Measurements from ENCODE around the gene AMBP. TPM values are rescaled to one million over a fixed set of nuclear protein-coding genes. Genes with fewer than 3 reads are reported as not detected.

Gene AMBP
- polyA plus RNA-seq (2013, experiment 1 of 2), result 0.03 TPM
- 0.03 TPM for polyA plus RNA-seq (2013, experiment 2 of 2)

DNA sequence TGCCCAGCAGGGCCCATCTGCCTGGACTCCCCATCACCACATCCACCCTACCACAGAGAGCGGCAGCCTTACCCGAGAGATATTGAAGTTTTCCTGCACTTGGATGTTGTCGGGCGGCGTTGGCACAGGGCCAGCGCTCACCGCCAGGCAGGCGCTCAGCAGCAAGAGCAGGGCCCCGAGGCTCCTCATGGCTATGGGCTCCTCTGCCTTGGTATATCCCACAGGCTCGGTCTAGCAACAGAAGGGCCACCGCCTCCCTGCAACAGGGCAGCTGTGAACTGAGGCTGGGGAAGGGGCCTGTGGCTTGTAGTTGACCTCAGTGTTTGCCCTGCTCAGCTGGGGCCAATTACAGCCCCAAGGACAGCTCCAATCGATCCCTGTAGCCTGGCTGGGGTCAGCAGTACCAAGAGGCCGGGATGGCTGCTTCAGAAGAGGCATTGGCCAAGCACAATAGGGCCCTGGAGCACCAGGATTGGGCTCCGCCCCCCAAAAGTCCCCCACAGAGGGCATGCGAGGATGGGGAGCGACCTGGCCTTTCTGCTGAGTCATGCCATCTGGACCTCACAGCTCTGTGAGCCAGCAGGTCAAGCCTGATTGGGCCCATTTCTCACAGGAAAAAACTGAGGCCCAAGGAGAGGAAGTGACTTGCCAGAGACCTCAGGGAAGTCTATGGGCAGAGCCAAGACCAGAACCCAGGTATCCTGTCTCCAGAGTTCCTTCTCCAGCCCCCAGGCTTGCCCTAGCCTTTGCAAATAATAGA, at the start of gene AMBP:
Gene AMBP, minus strand, starts transcription at position 280 of the 760 bp plus-strand sequence. Its CDS starts 91 bp downstream, at position 189.
- Histone ChIP-seq H3K36me3 (ENCODE audit: control insufficient read depth in 1 of 2, insufficient read depth in 2 of 2, low read depth in 1 of 2, low read length in 2 of 2) (no peaks in the 10 kb centered on the region), H2BK15ac (ENCODE audit: low read depth, poor library complexity, severe bottlenecking) (no peak within 1 kb of the TSS), H3K4ac (ENCODE audit: low read depth in 1 of 2, low read length in 2 of 2) (no peak within 1 kb of the TSS), H2BK12ac (ENCODE audit: low read length in 2 of 2) (no peak within 1 kb of the TSS), H3K23ac (ENCODE audit: low read length in 2 of 2) (no peak within 1 kb of the TSS), H3K27ac (ENCODE audit: low read length, poor library complexity, severe bottlenecking) (no peak within 1 kb of the TSS), H3K9ac (ENCODE audit: low read length) (no peak within 1 kb of the TSS), H3K4me2 (ENCODE audit: low read length, poor library complexity, severe bottlenecking) (no peak within 1 kb of the TSS), H2AFZ (ENCODE audit: low read depth, low read length) (no peak within 1 kb of the TSS), H3K14ac (ENCODE audit: low read length in 2 of 2) (no peak within 1 kb of the TSS), H4K8ac (ENCODE audit: low read length) (no peak within 1 kb of the TSS), H3K18ac (ENCODE audit: low read depth in 1 of 2, low read length in 2 of 2) (no peak within 1 kb of the TSS), H3K27me3 (ENCODE audit: control insufficient read depth in 1 of 2, insufficient read depth in 1 of 2, low read length in 2 of 2) (peaks cover 7 to 65% of the 10 kb centered on the region in 2 experiments), H4K91ac (ENCODE audit: low read length) (no peak within 1 kb of the TSS), H3K4me3 (ENCODE audit: insufficient read depth in 1 of 2, low read depth in 1 of 2, low read length in 2 of 2) (no peak within 1 kb of the TSS), H2AK5ac (ENCODE audit: low read length, severe bottlenecking) (peak within 1 kb of the TSS; percentile 75), H2BK5ac (ENCODE audit: low read depth, low read length, poor library complexity, severe bottlenecking) (peak within 1 kb of the TSS; percentile 6), H3K4me1 (ENCODE audit: control insufficient read depth, insufficient read depth, low read depth, low read length) (peaks cover 32% of the 10 kb centered on the region), H3K9me3 (ENCODE audit: control insufficient read depth, low read length) (no peaks in the 10 kb centered on the region), H3K79me1 (replicated peaks; ENCODE audit: low read length, poor library complexity, severe bottlenecking) (no peaks in the 10 kb centered on the region), H2BK120ac (ENCODE audit: low read depth, low read length) (no peak within 1 kb of the TSS)
- no peak for DNase-seq
- 83% methylated on average over 16 of the region's 16 CpGs for WGBS

- no peak overlapping the region for H2AFZ ChIP-seq (ENCODE audit: low read depth, low read length)
- H2BK12ac ChIP-seq (ENCODE audit: low read length in 2 of 2), result no peak overlapping the region
- WGBS, result 80% methylated on average over 13 of the region's 13 CpGs
- H2BK120ac ChIP-seq (ENCODE audit: low read depth, low read length), result no peak overlapping the region
- no peak overlapping the region for H2BK5ac ChIP-seq (ENCODE audit: low read depth, low read length, poor library complexity, severe bottlenecking)
- H3K23ac ChIP-seq (ENCODE audit: low read length in 2 of 2), result no peak overlapping the region
- H3K18ac ChIP-seq (ENCODE audit: low read depth in 1 of 2, low read length in 2 of 2), result no peak overlapping the region
- no peak overlapping the region for H2AK5ac ChIP-seq (ENCODE audit: low read length, severe bottlenecking)
- no peaks in the 10 kb centered on the region for H3K79me1 ChIP-seq (replicated peaks; ENCODE audit: low read length, poor library complexity, severe bottlenecking)
- H3K27me3 ChIP-seq (ENCODE audit: control insufficient read depth in 1 of 2, insufficient read depth in 1 of 2, low read length in 2 of 2), result peaks cover 13 to 48% of the 10 kb centered on the region in 2 experiments
- H3K9ac ChIP-seq (ENCODE audit: low read length), result no peak overlapping the region
- H3K9me3 ChIP-seq (ENCODE audit: control insufficient read depth, low read length), result peaks cover 15% of the 10 kb centered on the region
- H3K14ac ChIP-seq (ENCODE audit: low read length in 2 of 2), result no peak overlapping the region
- no peak overlapping the region for H3K4me2 ChIP-seq (ENCODE audit: low read length, poor library complexity, severe bottlenecking)
- H3K4me3 ChIP-seq (ENCODE audit: insufficient read depth in 1 of 2, low read depth in 1 of 2, low read length in 2 of 2), result no peak overlapping the region
- H3K4ac ChIP-seq (ENCODE audit: low read depth in 1 of 2, low read length in 2 of 2), result no peak overlapping the region
- no peak overlapping the region for H4K8ac ChIP-seq (ENCODE audit: low read length)
- no peak overlapping the region for H3K27ac ChIP-seq (ENCODE audit: low read length, poor library complexity, severe bottlenecking)
- H3K36me3 ChIP-seq (ENCODE audit: control insufficient read depth in 1 of 2, insufficient read depth in 2 of 2, low read depth in 1 of 2, low read length in 2 of 2), result no peaks in the 10 kb centered on the region
- H3K4me1 ChIP-seq (ENCODE audit: control insufficient read depth, insufficient read depth, low read depth, low read length), result no peaks in the 10 kb centered on the region
- no peak for DNase-seq
- no peak overlapping the region for H2BK15ac ChIP-seq (ENCODE audit: low read depth, poor library complexity, severe bottlenecking)
- no peak overlapping the region for H4K91ac ChIP-seq (ENCODE audit: low read length)
These were observed 48.4 kb upstream of the AMBP start for GRCh38 chr9:114126247-114127060.

GRCh38 chr9:114125476-114126013, 47.4 kb upstream of the AMBP start:
- WGBS, result 93% methylated on average over 10 of the region's 10 CpGs
- Histone ChIP-seq H2BK15ac (ENCODE audit: low read depth, poor library complexity, severe bottlenecking) (no peak overlapping the region), H3K4ac (ENCODE audit: low read depth in 1 of 2, low read length in 2 of 2) (no peak overlapping the region), H4K8ac (ENCODE audit: low read length) (no peak overlapping the region), H3K14ac (ENCODE audit: low read length in 2 of 2) (no peak overlapping the region), H3K9ac (ENCODE audit: low read length) (no peak overlapping the region), H2AK5ac (ENCODE audit: low read length, severe bottlenecking) (no peak overlapping the region), H2BK120ac (ENCODE audit: low read depth, low read length) (no peak overlapping the region), H2AFZ (ENCODE audit: low read depth, low read length) (no peak overlapping the region), H3K4me2 (ENCODE audit: low read length, poor library complexity, severe bottlenecking) (no peak overlapping the region), H3K4me3 (ENCODE audit: insufficient read depth in 1 of 2, low read depth in 1 of 2, low read length in 2 of 2) (no peak overlapping the region), H3K18ac (ENCODE audit: low read depth in 1 of 2, low read length in 2 of 2) (no peak overlapping the region), H3K27me3 (ENCODE audit: control insufficient read depth in 1 of 2, insufficient read depth in 1 of 2, low read length in 2 of 2) (peaks cover 15 to 49% of the 10 kb centered on the region in 2 experiments), H3K36me3 (ENCODE audit: control insufficient read depth in 1 of 2, insufficient read depth in 2 of 2, low read depth in 1 of 2, low read length in 2 of 2) (no peaks in the 10 kb centered on the region), H4K91ac (ENCODE audit: low read length) (no peak overlapping the region), H3K4me1 (ENCODE audit: control insufficient read depth, insufficient read depth, low read depth, low read length) (no peaks in the 10 kb centered on the region), H3K27ac (ENCODE audit: low read length, poor library complexity, severe bottlenecking) (no peak overlapping the region), H3K9me3 (ENCODE audit: control insufficient read depth, low read length) (peaks cover 15% of the 10 kb centered on the region), H3K79me1 (replicated peaks; ENCODE audit: low read length, poor library complexity, severe bottlenecking) (no peaks in the 10 kb centered on the region), H2BK5ac (ENCODE audit: low read depth, low read length, poor library complexity, severe bottlenecking) (no peak overlapping the region), H3K23ac (ENCODE audit: low read length in 2 of 2) (no peak overlapping the region), H2BK12ac (ENCODE audit: low read length in 2 of 2) (no peak overlapping the region)
- no peak for DNase-seq
